ENCODE results near the gene CCDC85C.

DNA sequence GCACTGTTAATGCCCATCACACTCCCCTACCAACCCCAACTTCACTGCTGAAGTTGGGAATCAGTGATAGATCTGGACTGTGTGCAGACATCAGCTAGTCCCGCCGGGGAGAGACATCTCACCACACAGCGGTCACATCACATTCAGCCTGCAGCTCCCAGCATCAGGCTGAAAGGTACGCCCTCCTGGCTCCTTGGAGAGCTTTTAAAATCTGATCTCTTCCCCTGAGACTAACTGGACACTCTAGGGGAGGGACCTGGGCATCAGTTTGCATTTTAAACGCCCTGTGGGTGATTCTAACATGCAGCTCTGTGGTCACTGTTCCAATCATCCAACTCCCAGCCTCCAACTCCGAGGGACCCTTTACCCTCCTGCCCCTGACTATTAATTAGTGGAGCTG, 58.4 kb downstream of the CCDC85C start:
- no peak for TF ChIP-seq EGR1 (IDR thresholded peaks at IDR 0.05; ENCODE audit: borderline replicate concordance in 1 of 2, low read depth in 2 of 2, low read length in 2 of 2)
- no peak for TF ChIP-seq JUNB (IDR thresholded peaks at IDR 0.05)
- TF ChIP-seq BHLHE40 (IDR thresholded peaks at IDR 0.05; ENCODE audit: borderline replicate concordance in 1 of 2, low read depth in 2 of 2, low read length in 1 of 2) = no peak

All from GM12878 (cell line).